GM18867 (cell line): ENCODE results near the gene RNU1-1.
"Not testable (repeated sequence)": the region's sequence is repeated elsewhere in the genome, so short reads cannot be mapped to it uniquely, and the experiment has no call there.

Experiments used
- ATAC-seq: cut with Tn5 transposase; IDR thresholded peaks from one replicate; pipeline ENCODE4 v1.9.1; 2021; ENCODE audit warnings: mild to moderate bottlenecking, moderate library complexity; ENCODE audit not compliant: unreplicated experiment

The RNU1-1 gene

GRCh38 chr1:16525769-16526168 lies 11.7 kb upstream of the RNU1-1 start:
- not testable (repeated sequence) for ATAC-seq

- not testable (repeated sequence) for ATAC-seq
Measured at GRCh38 chr1:16521679-16522078, 7.6 kb upstream of the RNU1-1 start.

GRCh38 chr1:16521288-16521583 lies 7.2 kb upstream of the RNU1-1 start:
- ATAC-seq = no peak

- not testable (repeated sequence) for ATAC-seq
Measured at GRCh38 chr1:16520435-16521287, 6.6 kb upstream of the RNU1-1 start.

- not testable (repeated sequence) for ATAC-seq
Measured at GRCh38 chr1:16519255-16519951, 5.3 kb upstream of the RNU1-1 start.

GRCh38 chr1:16518913-16519254 lies 4.8 kb upstream of the RNU1-1 start:
- ATAC-seq = not testable (repeated sequence)

- ATAC-seq = not testable (repeated sequence)
Measured at GRCh38 chr1:16516694-16517410, 2.8 kb upstream of the RNU1-1 start.

GRCh38 chr1:16513412-16514106 lies 526 bp downstream of the RNU1-1 start:
- peak; percentile 81 for ATAC-seq

GRCh38 chr1:16512624-16513411 lies 1.3 kb downstream of the RNU1-1 start:
- not testable (repeated sequence) for ATAC-seq

GRCh38 chr1:16511926-16512325 lies 2.2 kb downstream of the RNU1-1 start:
- not testable (repeated sequence) for ATAC-seq

- not testable (repeated sequence) for ATAC-seq
Measured at GRCh38 chr1:16508861-16509445, 5.1 kb downstream of the RNU1-1 start.

GRCh38 chr1:16506364-16507136 lies 7.5 kb downstream of the RNU1-1 start:
- ATAC-seq = not testable (repeated sequence)

- not testable (repeated sequence) for ATAC-seq
Measured at GRCh38 chr1:16505870-16506269, 8.2 kb downstream of the RNU1-1 start.

- ATAC-seq = no peak
Measured at GRCh38 chr1:16503494-16503893, 10.6 kb downstream of the RNU1-1 start.

GRCh38 chr1:16501446-16501845 lies 12.6 kb downstream of the RNU1-1 start:
- ATAC-seq = not testable (repeated sequence)

- ATAC-seq = not testable (repeated sequence)
Measured at GRCh38 chr1:16500975-16501374, 13.1 kb downstream of the RNU1-1 start.

- not testable (repeated sequence) for ATAC-seq
Measured at GRCh38 chr1:16500466-16500865, 13.6 kb downstream of the RNU1-1 start.

- ATAC-seq = peak; percentile 88
Measured at GRCh38 chr1:16498573-16499413, 15.3 kb downstream of the RNU1-1 start.
